T-helper 1 cell (primary cell): ENCODE data around the gene EPHA3.

Experiments
- DNase-seq, 5 donors: peaks; one replicate each; pipeline ENCODE4 v3.0.0-alpha.2; 2012 to 2020

EPHA3 gene

DNA sequence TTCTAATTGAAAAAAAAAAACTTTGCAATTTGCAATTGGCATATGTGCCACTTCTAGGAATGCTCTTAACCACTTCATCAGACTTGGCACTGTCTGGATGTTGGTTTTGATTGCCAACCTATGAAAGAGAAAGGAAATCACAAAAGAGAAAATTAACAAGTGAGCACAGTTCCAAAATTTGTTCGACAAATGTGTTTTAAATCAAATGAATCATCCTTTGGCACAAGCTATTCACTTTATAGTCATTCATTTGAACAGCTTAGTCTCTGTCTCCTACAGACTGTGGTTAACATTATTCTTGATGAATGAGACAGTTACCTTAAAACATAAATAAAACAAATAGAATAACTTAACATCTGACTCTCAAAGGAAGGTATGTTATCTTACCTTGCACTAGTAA lies 265.0 kb downstream of the EPHA3 start:
- no peak for DNase-seq

DNA sequence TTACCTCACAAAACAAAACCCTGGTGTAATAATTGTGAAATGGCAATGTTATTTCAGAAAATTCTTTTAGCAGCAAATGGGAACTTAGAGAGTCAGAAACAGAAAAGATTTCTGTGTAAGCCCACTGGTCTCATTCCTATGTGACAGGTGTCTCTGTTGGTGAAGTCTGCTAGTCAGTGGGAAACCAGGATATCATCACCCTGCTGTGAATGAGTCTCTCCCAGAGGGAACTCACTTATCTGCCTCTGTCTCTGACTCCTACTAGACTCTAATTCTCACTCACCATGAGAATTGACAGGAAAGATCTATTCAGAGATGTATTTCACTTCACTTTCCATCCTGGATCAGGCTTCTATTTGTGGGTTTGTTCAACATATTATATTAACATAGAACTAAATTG lies 266.0 kb downstream of the EPHA3 start:
- DNase-seq, result no peak

GRCh38 chr3:89375451-89375850 lies 268.0 kb downstream of the EPHA3 start:
- DNase-seq, result no peak

DNA sequence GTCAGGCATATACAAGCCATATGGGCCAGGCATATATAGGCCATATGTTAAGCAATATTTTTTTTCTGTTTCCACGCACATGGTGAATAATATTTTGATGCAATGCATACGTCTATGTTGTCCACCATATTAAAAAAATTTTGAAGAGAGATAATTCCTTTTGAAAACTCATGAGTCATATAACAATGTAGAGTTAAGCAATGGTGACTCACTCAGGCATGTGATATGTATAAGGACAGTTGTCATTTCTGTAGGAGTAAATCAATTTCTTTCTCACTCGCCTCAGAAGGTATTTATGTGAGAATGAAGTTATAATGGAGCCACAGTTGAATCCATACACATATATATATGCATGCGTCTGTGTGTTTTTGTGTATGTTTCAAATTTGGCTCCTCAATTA lies 272.6 kb downstream of the EPHA3 start:
- no peak for DNase-seq

GRCh38 chr3:89392991-89393390 lies 285.6 kb downstream of the EPHA3 start:
- DNase-seq, result no peak

- DNase-seq, result no peak
Observed at GRCh38 chr3:89395456-89395855, 288.0 kb downstream of the EPHA3 start.

DNA sequence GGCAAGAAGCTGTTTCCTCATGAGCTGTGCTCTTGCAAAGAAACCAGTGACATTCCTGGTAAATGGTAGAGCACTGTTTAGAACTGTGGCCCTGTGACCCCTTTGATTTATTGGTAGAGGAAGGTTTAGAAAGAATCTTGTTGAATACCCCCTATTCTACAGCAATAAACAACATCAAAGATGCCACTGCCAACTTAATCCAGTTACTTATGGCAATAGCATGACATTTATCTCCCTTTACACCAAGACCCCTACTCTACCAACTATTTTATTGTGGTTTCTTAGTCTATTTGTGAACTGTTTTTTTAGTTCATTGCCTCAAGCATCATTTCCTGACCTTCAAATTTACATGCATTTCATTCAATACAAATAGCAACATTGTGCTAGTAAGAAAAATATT lies 288.6 kb downstream of the EPHA3 start:
- DNase-seq, result no peak

GRCh38 chr3:89402051-89402450 lies 294.6 kb downstream of the EPHA3 start:
- DNase-seq, result no peak

GRCh38 chr3:89405176-89405575 lies 297.8 kb downstream of the EPHA3 start:
- no peak for DNase-seq

DNA sequence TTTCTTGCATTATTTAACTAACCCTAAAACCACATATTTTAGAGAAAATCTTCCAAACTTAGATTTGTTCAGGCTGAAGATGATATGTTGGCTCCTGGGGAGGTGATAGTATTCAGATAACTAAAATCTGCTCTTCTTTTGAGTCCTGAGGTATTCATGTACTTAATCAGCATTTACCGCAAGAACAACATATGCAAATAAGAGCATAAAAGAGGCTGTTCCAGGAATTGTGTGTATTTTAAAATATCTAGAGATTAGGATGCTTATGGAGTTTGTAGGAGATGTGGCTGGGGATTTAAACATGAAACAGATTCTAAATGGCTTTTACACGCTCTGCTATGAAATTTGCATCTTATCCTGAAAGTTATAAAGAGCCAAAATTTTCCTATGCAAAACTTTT lies 298.2 kb downstream of the EPHA3 start:
- no peak for DNase-seq

DNA sequence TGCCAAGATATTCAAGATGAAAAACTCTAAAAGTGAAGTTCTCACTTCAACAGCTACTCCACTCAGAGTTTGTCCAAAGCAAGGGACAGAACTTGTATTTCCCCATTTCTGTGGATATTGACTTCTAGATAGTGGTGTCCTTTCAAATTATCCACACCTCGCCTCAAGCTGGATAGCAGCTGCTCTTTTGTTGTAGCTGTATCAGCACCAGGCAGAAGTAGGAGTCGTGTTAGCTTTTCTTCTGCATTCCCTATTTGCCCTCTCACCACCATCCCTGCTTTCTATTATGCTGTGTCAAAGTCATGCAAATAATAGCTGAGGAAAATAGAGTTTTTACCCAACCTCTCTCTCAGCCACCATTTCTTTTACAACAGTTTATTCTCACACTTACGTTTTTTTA lies 303.8 kb downstream of the EPHA3 start:
- DNase-seq, result no peak

DNA sequence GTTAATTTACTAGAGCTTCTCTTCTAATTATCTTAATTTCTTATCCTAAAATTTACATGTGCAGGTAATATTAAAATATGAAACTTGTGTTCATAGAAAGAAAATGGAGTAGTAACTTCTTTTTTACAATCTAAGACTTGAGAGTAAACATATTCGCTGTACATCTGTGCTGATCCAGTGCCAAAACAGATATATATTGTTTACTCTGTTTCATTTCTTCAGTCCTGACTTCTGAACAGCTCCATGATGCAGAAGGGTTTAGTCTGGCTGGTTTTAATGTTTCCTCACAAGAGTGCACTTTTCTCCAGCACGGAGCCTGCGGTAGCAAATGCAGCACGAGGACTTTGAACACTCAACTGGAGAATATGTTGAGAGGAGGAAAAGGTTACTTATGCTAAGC lies 306.8 kb downstream of the EPHA3 start:
- no peak for DNase-seq

GRCh38 chr3:89419647-89420241 lies 312.3 kb downstream of the EPHA3 start:
- DNase-seq, result no peak

- DNase-seq, result no peak
Observed at GRCh38 chr3:89426060-89426459, 318.6 kb downstream of the EPHA3 start.

DNA sequence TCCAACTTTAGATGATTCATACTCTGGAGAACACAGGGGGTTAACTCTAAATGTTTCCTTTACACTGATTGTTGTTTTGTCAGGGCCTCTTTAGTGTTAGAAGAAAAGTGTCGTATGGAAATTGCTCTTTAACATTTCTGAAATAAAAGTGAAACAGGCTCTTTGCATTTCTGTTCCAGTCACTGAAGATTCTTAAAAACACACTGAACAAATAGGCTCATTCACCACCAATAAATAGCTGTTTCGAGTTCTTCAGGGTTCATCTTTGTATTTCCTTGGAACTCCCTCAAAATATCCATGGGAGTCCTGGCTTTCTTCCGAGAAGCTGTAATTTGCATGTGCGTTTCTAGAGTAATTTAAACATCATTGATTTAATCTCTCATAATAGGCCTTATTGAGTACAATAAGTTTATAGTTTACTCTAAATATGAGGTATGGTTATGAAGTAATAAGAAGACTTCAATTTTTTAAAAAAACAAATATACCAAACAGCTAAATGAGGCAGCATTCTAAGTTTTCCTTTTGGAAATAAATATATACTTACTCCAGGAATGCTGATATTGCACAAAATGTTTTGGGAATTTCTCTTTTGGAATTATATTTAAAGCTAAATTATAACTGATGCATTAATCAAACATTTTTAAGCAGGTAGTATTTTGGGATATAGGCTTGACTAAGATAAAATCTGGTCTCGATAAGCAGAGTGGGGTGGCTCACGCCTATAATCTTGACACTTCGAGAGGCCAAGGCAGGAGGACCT lies 327.4 kb downstream of the EPHA3 start:
- no peak for DNase-seq

DNA sequence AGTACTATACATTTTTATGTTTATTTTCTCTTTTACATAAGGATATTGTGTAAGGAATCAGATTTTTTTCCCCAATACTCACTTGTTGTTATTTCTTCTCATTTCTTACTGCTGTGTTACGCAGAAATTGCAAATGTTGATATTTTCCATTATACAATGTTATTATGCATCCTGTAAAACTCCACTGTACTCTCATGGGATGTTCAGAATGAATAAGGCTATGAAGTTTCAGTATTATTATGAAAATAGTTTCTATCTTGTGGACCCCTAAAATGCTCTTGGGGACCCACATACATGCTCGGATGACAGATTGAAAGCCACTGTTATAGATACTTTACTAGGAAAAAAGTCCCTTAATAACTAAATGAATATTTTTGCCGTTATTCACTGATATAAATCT lies 329.4 kb downstream of the EPHA3 start:
- DNase-seq, result no peak

DNA sequence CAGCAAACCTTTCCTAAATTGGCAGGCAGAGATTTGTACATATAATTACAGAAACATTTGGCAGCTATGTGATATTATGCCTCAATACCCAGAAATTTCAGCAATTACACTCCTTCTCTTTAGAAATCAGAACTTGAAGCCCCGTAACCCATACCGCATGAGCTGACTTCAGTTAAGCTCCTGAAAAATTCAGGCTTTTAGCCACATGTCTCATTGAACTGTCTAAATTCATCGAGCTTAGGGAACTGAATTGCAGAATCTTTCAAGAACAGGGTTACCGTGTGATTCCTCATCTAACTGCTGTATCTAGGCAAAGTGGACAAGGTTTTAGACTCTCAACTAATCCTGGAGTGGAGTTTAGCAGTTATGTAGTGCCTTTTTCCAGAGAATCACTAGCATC lies 333.0 kb downstream of the EPHA3 start:
- DNase-seq, result no peak

DNA sequence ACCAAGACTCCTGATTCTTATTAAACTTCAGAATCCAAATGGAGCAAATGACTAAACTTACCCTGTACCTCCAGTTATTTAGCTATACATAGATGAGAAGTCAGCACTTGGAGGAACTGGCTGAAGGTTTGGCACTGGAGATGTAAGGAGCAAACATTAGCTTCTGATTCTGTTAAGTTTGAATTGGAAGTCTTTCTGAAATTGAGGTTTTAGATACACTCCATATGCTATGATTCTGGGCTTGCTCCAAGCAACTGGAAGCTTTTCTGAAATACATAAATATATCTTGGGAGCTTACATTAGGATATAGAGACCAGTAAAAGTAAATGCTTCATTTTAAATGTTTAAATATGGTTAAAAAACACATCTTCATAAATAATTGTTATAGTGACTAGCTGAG lies 333.7 kb downstream of the EPHA3 start:
- DNase-seq, result no peak

GRCh38 chr3:89446593-89446992 lies 339.2 kb downstream of the EPHA3 start:
- DNase-seq, result no peak

DNA sequence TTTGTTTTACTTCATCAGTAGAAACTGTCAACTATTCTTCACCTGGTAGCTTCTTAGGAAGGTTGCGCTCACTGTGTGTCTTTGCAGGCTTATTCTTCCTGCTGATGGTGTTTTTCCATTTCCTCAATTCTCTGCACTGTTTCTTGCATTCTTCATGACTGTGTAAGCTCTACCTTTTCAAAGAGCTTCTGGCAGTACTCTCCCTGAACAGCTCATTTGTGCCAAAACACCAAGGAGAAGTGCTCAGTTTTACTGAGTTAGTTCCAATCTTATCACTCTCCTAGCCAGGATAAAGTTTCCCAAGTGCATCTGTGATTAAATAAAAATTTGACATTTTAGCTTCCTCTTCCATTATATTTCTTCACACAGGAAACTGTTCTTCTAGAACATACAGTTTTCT lies 339.8 kb downstream of the EPHA3 start:
- DNase-seq, result no peak

- DNase-seq, result no peak
Observed at GRCh38 chr3:89449086-89449485, 341.7 kb downstream of the EPHA3 start.

GRCh38 chr3:89452066-89452465 lies 344.6 kb downstream of the EPHA3 start:
- no peak for DNase-seq

- no peak for DNase-seq
Observed at GRCh38 chr3:89455240-89455639, 347.8 kb downstream of the EPHA3 start.

DNA sequence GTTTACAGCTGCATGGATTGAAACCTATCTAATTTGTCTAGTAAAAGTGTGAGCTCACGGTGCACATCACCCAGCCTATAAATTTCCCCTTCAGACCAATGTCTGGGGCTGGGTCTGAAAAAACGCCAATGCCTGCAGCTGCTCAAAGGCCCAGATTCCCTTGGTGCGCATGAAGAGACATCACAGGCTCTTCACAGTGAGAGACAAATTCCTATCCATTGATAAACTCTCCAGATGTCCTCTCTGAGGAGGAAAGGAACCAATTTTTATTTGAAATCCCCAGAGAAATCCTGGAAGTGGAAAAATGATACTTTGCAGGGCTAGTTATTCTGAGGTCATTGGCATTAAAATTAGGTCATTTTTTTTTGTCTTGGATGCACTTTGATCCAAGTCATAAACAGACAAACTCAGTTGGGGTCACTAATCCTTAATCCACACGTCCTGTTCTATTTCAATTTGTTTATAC lies 360.5 kb downstream of the EPHA3 start:
- no peak for DNase-seq

DNA sequence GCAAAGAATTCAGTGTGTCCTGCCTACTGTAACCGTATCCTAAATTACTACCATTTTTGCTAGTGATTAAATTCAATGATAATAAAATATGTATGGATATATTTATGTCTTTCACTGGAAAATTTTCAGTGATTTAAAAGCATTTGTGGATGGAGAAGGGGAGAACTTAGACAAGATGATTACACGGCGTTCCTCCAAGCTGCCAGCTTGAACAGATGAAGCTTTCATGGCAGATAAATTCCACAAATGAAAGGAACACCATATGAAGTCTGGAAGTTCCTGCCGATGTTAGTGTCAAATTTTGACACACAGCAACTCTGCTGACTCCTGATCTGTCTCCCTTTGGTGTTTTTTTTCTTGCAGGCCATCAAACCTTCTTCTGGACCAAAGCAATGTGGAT lies 364.7 kb downstream of the EPHA3 start:
- DNase-seq, result no peak
